SJCRH30 (cell line): ENCODE results near the gene SCN10A. TPM values are rescaled to one million over a fixed set of nuclear protein-coding genes. Genes with fewer than 3 reads are reported as not detected.

Experiments
- DNase-seq, 2 experiments: peaks; one replicate each; pipeline ENCODE4 v3.0.0-alpha.2; 2015 to 2020
- H3K27ac ChIP-seq: fragments of 250-450 bp; sonication (Bioruptor Pico); 2 replicates; pipeline ENCODE4 v1.5.1; 2020; ENCODE audit warnings: mild to moderate bottlenecking, moderate library complexity
- H3K27me3 ChIP-seq: fragments of 250-450 bp; sonication (Bioruptor Pico); 2 replicates; pipeline ENCODE4 v1.5.1; 2020; ENCODE audit warnings: mild to moderate bottlenecking, moderate library complexity
- H3K36me3 ChIP-seq: fragments of 250-450 bp; sonication (Bioruptor Pico); 2 replicates; pipeline ENCODE4 v1.5.1; 2020; ENCODE audit warnings: mild to moderate bottlenecking, moderate library complexity
- H3K4me1 ChIP-seq: fragments of 250-450 bp; sonication (Bioruptor Pico); 2 replicates; pipeline ENCODE4 v1.5.1; 2020; ENCODE audit warnings: mild to moderate bottlenecking, moderate library complexity
- H3K4me3 ChIP-seq: fragments of 250-450 bp; sonication (Bioruptor Pico); 2 replicates; pipeline ENCODE4 v1.5.1; 2020; ENCODE audit warnings: mild to moderate bottlenecking, moderate library complexity
- H3K9me3 ChIP-seq: fragments of 250-450 bp; sonication (Bioruptor Pico); replicated peaks from 2 replicates; pipeline ENCODE4 v1.5.1; 2020; ENCODE audit warnings: mild to moderate bottlenecking, moderate library complexity
- total RNA-seq: library from RNA; depleted of rRNA; stranded (reverse); fragments of >200 nt; shearing (Covaris generic); gene quantifications from 2 replicates; pipeline ENCODE4 v1.2.3, GENCODE V29; 2014

Gene SCN10A
- total RNA-seq, 1 experiment from 2014 or later, result not detected

DNA sequence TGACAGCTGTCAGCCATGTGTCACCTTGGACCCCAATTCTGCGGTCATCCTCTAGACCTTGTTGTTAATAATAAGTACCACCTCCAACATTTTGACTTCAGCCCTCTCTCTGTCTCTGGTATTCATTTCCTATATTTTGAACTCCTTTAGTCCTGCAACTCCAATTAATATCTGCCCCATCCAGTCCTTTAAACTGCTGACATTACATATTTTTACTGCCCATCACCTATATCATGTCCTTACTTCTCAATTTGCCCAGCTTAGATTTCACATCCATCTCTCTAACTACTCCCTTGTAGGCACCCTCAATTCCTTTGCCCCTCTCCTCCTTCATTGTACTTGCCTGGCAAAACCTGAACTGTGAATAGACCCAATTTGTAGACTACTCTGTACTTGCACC, 73.5 kb downstream of the SCN10A start:
- H3K36me3 ChIP-seq, result no peaks in the 10 kb centered on the region
- no peaks in the 10 kb centered on the region for H3K27me3 ChIP-seq
- no peaks in the 10 kb centered on the region for H3K9me3 ChIP-seq
- no peaks in the 10 kb centered on the region for H3K4me1 ChIP-seq
- DNase-seq, result no peak
- H3K4me3 ChIP-seq, result no peak overlapping the region
- no peak overlapping the region for H3K27ac ChIP-seq

DNA sequence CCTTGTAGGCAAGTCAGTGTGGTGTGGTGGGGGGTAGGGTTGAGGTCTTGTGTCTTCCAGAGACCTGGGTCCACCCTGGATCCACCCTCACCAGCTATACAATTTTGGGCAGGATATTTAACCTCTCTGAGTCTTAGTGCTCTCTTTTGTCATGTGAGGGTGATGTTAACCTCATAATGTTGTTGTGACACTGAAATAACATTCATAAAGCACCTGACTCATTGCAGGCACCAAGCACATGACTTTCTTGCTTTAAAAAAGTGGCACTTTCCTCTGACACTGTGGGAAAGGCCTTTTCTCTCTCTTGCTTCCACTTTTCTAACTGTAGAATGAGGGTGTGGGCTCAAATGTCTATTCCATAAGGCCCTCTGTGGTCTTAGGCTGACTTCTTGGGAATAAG, 75.5 kb downstream of the SCN10A start:
- H3K27ac ChIP-seq, result no peak overlapping the region
- H3K4me1 ChIP-seq, result no peaks in the 10 kb centered on the region
- H3K9me3 ChIP-seq, result no peaks in the 10 kb centered on the region
- DNase-seq, result no peak
- no peaks in the 10 kb centered on the region for H3K36me3 ChIP-seq
- no peaks in the 10 kb centered on the region for H3K27me3 ChIP-seq
- H3K4me3 ChIP-seq, result no peak overlapping the region

DNA sequence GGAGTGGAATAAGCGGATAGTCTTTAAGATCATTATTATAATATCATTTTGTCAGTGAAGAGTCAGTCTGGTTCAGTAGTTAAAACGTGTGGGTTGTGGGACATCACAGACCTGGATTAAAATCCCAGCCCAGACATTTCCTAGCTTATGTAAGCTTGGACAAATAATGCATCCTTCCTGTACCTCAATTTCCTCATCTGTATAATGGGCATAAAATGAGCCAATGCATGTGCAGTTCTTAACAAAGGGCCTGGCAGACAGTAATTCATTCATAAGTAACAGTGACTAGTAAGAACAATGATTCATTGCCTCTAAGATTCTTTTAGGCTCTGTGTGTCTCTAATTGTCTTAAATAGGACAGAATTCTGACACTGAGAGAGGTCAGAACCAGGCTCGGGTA, 76.1 kb downstream of the SCN10A start:
- H3K9me3 ChIP-seq, result no peaks in the 10 kb centered on the region
- no peaks in the 10 kb centered on the region for H3K27me3 ChIP-seq
- H3K36me3 ChIP-seq, result no peaks in the 10 kb centered on the region
- no peaks in the 10 kb centered on the region for H3K4me1 ChIP-seq
- no peak for DNase-seq
- no peak overlapping the region for H3K4me3 ChIP-seq
- H3K27ac ChIP-seq, result no peak overlapping the region

DNA sequence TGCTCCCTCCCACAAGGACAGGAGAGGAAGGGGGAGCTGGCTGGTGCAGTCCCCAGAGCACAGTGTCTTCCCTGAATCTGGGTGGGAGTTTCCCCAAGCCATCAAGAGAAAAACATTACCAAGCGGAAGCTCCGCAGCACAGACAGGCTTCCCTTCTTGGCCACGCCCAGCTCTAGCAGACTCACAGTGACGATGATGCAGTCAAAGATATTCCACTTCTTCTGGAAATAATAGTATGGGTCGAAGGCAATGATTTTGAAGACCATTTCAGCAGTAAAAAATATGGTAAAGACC, 76.7 kb downstream of the SCN10A start:
- no peaks in the 10 kb centered on the region for H3K36me3 ChIP-seq
- no peak overlapping the region for H3K27ac ChIP-seq
- H3K27me3 ChIP-seq, result no peaks in the 10 kb centered on the region
- DNase-seq, result no peak
- no peak overlapping the region for H3K4me3 ChIP-seq
- no peaks in the 10 kb centered on the region for H3K9me3 ChIP-seq
- no peaks in the 10 kb centered on the region for H3K4me1 ChIP-seq

DNA sequence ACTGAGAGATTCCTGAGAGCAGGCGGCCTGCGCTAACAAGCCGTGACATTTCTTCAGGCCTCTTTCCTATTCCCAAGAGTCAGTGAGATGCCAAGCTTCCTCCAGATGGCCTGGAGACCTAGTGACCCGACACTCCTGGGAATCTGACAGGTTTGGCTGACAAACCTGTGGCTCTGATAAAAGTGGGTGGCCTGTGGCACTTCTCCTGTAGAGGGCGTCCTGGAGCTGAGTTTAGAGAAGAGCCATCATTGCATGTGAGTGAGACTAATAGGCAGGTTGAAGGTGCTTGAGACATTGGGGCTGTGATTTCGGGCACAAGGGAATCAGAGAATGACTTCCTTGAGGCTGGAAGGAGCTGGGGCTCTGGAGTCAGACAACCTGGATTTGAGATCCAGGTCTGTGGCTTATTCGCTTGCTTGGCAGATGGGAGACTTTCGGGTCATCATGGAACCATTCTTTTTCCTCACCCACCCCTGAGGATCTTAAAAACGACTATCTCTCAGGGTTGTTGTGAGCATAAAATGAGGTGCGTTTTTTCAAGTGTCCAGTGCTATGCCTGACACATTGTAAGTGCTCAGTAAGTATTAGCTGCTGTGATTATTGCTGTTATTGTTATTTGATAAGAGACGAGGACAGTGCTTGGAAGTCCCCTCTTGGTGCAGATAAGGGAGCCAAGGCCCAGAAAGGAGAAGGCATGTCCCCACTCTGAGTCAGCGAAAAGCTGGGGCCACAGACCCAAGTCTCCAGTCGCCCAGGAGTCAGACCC, 77.2 kb downstream of the SCN10A start:
- DNase-seq, result peak; percentile 34 to 66
- Histone ChIP-seq H3K27ac (no peak overlapping the region), H3K36me3 (no peaks in the 10 kb centered on the region), H3K9me3 (no peaks in the 10 kb centered on the region), H3K27me3 (no peaks in the 10 kb centered on the region), H3K4me1 (no peaks in the 10 kb centered on the region), H3K4me3 (no peak overlapping the region)

DNA sequence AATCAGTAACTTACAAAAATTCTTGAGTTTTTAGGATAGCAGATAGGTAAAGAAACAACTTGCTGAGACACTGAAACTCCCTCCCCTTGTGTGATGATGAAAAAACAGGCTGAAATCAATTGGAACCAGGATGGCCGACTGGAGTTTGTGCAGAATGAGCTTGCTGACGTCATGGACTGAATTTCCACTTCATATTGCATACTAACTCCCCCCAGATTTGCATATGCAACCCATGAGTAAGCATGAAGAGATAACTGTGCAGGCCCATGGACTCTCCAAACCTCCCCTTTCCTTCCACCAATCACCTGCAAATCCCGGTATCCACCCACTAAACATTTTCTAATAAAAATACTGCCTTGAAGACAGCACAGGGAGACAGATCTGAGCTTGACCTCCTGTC, 84.5 kb downstream of the SCN10A start:
- DNase-seq, result no peak
- no peaks in the 10 kb centered on the region for H3K36me3 ChIP-seq
- H3K4me3 ChIP-seq, result no peak overlapping the region
- no peaks in the 10 kb centered on the region for H3K4me1 ChIP-seq
- no peaks in the 10 kb centered on the region for H3K27me3 ChIP-seq
- H3K27ac ChIP-seq, result no peak overlapping the region
- no peaks in the 10 kb centered on the region for H3K9me3 ChIP-seq

DNA sequence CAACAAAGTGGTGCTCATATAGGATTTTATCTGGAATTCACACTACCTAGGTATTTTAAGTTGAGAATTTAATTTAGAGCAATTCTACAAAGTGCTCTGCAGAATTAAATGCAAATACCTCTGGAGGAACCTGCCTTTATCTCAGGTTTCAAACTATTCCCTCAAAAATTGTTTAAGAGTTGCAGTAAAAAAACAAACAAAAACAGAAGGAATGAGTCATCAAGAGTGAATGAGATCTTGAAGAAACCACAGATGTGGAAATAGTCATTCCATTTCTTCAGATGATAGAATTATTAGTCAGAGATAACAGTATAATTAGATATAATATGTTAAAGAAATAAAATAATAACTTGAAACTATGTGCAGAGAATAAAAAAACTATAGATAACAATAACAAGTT, 85.7 kb downstream of the SCN10A start:
- Histone ChIP-seq H3K9me3 (no peaks in the 10 kb centered on the region), H3K27me3 (no peaks in the 10 kb centered on the region), H3K4me1 (peaks cover 3% of the 10 kb centered on the region), H3K27ac (no peak overlapping the region), H3K4me3 (no peak overlapping the region), H3K36me3 (no peaks in the 10 kb centered on the region)
- no peak for DNase-seq

DNA sequence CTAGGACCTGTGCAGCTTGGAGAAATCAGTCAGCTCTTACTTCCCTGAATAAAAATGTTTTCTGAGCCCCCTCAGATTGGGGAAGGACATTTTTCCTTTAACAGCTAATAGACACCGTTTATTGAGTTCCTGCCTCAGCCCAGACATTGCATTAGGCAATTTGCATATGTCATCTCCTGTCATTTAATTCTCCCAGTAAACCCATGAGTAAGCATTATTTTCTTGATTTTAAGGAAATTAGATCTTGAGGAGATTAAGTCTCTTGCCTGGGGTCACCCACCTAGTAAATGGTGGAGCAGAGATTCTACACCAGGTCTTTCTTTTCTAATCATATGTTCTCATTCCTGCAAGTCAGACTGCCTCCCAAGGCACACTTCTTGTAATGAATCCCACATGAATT, 88.0 kb downstream of the SCN10A start:
- no peak for DNase-seq
- no peak overlapping the region for H3K4me3 ChIP-seq
- H3K36me3 ChIP-seq, result no peaks in the 10 kb centered on the region
- peaks cover 6% of the 10 kb centered on the region for H3K4me1 ChIP-seq
- no peaks in the 10 kb centered on the region for H3K27me3 ChIP-seq
- no peaks in the 10 kb centered on the region for H3K9me3 ChIP-seq
- no peak overlapping the region for H3K27ac ChIP-seq

DNA sequence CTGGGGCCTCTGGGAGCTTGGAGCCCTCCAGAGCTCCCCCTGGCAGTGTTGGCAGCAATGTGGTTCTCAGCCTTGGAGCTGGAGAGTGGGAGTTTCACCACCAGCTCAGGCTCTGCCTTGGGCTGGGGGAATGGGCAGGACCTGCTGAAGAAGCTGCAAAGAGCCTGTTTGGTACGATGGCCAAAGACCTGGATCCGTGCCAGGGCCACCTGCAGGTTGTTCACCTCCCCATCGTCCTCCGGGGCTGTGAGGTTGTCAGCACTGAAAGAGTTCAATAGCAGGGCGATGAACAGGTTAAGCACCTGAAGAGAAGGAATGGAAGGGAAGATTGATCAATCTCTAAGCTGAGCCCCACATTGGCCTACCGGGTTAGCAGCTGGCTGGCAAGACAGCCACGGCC, 89.3 kb downstream of the SCN10A start:
- no peak for DNase-seq
- Histone ChIP-seq H3K27me3 (no peaks in the 10 kb centered on the region), H3K4me1 (peaks cover 6% of the 10 kb centered on the region), H3K27ac (no peak overlapping the region), H3K9me3 (no peaks in the 10 kb centered on the region), H3K36me3 (no peaks in the 10 kb centered on the region), H3K4me3 (no peak overlapping the region)

DNA sequence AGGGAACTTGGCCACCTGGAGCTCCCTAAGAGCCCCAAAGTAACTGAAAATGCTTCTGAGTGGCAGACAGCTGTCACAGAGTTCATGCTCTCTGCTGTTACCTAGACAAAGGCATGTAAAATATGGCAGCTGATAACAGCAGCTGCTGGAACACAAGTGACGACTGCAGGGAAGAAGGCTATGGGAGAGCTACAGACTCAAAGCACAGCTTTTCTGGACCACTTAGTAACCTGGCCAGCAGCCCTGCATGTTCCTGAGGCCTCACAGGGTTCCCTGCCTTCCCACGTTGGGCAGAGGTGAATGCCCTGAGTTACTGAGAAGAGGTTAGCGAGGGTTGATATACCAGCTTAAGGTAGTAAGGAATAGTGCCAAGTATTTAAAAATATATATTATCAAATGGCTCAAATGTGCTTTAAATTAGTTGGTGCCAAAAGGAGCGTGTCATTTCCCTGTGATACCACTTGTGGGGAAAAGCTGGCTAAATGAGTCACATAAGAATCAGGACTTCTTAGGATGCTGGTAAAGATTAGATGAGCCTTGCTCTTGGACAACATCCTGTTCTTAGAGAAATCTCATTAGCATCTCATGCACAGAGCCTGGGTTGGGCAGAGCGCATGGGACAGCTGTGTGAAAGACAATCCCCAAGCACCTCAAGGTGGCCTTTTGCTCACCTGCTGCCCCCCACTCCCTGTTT, 90.1 kb downstream of the SCN10A start:
- DNase-seq, result peak; percentile 28 to 49
- Histone ChIP-seq H3K4me3 (no peak overlapping the region), H3K27me3 (no peaks in the 10 kb centered on the region), H3K9me3 (no peaks in the 10 kb centered on the region), H3K36me3 (no peaks in the 10 kb centered on the region), H3K4me1 (peaks cover 6% of the 10 kb centered on the region), H3K27ac (peak overlapping the region; percentile 13; the same call in 1 of the 2 replicates)

DNA sequence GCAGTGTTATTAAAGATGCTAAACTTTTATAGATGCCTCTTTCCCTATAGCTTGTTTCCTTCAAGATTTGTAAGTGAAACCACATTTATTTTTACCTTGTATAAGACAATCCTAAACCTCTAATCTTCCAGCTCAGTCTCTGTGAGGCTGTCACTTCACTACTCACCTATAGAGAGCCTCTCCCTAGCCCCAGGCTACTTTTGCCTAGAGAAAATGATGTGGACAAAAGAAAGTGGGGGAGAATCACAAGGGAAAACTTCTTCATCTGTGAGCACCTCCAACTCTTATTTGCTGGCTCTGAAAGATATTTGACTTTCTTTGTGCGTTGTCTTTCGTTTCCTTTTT, 91.7 kb downstream of the SCN10A start:
- no peak for DNase-seq
- no peaks in the 10 kb centered on the region for H3K27me3 ChIP-seq
- no peaks in the 10 kb centered on the region for H3K9me3 ChIP-seq
- H3K27ac ChIP-seq, result no peak overlapping the region
- no peaks in the 10 kb centered on the region for H3K36me3 ChIP-seq
- peaks cover 6% of the 10 kb centered on the region for H3K4me1 ChIP-seq
- no peak overlapping the region for H3K4me3 ChIP-seq

DNA sequence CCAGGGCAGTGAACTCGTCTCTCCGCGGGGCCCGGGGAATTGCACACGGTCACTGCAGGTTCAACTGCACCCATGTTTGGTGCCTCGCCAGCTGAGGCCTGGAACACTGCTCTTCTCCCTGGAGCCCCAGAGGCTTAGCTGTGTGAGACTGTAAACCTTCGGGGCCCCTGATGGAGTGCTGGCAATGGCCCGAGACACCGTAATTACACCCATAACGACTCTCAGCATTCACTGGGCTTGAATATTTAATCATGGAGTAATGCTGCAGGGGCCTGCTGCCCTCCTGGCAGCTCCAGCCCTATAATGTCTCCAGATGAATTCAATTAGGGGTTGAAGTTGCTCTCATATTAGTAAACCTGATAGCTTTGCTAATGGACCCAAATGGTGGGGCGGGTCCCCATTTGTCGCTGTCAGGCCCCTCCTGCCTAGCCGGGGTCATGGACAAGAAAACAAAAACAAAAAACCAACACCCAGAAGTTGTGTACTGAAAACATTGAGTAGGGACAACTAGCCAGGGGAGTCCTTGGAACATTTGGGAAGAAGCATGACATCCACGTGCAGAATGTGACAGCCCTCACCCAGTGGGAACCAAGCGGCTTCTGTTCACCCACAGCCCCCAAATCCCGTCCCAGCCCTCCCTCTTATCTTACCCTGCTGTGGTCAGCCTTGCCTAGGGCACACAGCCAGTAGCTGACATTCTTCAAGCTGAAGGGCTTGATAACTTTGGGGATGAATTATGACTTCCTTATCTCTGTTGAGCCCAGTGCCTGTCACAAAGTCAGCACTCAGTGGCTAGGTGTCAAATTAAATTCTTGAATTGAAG, 92.2 kb downstream of the SCN10A start:
- no peak overlapping the region for H3K4me3 ChIP-seq
- H3K27ac ChIP-seq, result no peak overlapping the region
- H3K27me3 ChIP-seq, result no peaks in the 10 kb centered on the region
- peaks cover 6% of the 10 kb centered on the region for H3K4me1 ChIP-seq
- DNase-seq, result no peak
- H3K9me3 ChIP-seq, result no peaks in the 10 kb centered on the region
- no peaks in the 10 kb centered on the region for H3K36me3 ChIP-seq

DNA sequence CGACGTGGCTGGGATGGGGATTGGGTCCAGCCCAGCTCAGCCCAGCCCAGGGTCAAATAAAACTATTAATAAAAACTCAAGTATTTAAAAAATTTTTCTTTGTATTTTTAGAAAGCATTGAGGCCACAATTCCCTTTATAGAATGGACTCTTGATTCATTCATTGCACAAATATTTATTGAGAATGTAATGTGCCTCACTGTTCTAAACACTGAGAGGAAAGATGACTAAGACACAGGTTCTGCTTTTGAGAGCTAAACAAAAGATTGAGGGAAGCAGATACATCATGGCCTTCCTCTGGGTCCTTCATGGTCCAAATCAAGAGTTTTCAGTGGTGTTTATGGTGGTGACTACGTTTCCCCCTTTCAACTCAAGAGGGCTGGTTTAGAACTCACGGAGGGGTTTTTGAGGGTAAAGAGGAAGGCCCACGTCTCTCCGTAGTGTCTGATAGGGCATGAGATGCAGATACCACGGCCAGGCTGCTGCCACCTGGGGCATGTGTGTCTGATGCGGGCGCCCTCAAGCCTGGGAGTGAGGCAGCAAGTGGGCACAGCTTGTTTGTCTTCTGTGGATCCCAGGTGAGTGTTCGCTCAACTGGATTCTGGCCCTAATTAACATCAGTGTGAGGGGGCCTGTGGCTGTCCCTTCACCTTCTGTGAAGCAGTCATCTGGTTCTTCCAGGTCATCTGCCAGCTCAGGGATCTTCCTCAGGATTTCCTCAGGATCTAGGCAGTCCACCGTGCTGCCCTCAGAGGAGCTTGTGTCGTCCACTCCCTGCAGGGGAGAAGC, 93.0 kb downstream of the SCN10A start:
- no peaks in the 10 kb centered on the region for H3K27me3 ChIP-seq
- H3K4me3 ChIP-seq, result no peak overlapping the region
- DNase-seq, result no peak
- H3K27ac ChIP-seq, result no peak overlapping the region
- H3K36me3 ChIP-seq, result no peaks in the 10 kb centered on the region
- H3K4me1 ChIP-seq, result peaks cover 6% of the 10 kb centered on the region
- no peaks in the 10 kb centered on the region for H3K9me3 ChIP-seq

DNA sequence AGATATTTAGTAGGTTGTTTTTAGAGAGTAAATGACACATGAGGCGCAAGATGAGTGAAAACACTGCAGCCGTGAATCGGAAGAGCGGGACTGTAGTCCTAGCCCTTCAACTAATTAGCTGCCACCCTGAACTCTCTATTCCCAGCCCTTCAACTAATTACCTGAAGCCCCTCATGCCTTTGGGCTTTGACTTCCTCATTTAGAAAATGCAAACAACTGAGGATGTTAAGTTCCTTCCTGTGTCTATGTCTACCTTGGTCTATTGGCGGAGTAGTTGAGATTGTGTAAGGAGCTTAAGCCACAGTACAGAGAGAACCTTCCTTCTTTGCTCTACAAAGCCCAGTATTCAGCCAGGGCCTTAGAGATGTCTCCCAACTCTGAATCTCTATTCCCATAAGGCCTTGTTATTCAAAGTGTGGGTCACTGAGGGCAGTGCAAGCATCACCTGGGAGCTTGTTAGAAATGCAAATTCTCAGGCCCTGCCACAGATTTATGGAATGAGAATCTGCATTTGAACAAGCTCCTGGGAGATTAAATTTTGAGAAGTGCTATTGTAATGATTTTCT, 94.7 kb downstream of the SCN10A start:
- no peak for DNase-seq
- Histone ChIP-seq H3K9me3 (no peaks in the 10 kb centered on the region), H3K4me1 (peaks cover 6% of the 10 kb centered on the region), H3K27me3 (no peaks in the 10 kb centered on the region), H3K27ac (no peak overlapping the region), H3K36me3 (no peaks in the 10 kb centered on the region), H3K4me3 (no peak overlapping the region)
